GM19351 (cell line): ENCODE results near the gene FBXO28.
"Not testable (repeated sequence)": the region's sequence is repeated elsewhere in the genome, so short reads cannot be mapped to it uniquely, and the experiment has no call there.

Experiments used
- ATAC-seq: cut with Tn5 transposase; IDR thresholded peaks from one replicate; pipeline ENCODE4 v1.9.1; 2021; ENCODE audit warnings: mild to moderate bottlenecking, moderate library complexity; ENCODE audit not compliant: unreplicated experiment

The FBXO28 gene

DNA sequence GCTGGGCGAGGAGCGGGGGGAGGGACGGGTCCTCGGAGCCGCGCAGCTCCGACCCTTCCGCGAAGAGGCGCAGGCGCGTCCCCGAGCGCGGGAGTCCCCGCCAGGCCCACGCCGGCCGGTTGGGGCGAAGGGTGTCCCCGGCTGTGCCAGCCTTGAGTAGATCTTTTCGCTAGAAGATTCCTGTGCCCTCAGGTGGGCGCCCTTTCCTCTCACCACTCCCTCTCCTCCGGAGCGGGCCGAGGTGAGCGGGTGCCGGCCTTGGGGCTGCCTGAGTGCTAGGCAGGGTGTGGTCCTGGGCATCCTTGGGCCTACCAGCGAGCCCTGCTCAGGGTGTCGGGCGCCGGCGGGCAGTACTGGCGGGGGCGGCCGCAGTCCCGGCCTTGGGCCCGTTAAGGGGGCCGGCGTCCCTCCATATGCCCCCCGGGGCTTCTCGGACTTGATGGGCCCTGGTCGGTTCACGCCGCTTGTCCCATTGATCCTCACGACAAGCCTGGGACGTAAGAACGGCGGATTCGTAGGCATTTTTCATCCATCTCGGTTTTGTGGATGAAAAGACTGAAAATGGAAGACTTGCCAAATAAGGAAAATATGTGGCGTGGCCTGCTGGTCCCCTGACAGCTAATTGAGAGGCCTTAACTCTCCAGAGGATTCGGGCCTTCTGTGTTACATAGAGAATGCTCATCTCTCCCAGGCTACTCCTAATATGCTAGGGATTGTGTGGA is 69.8 kb downstream of the FBXO28 start:
- ATAC-seq, result peak; percentile 36

DNA sequence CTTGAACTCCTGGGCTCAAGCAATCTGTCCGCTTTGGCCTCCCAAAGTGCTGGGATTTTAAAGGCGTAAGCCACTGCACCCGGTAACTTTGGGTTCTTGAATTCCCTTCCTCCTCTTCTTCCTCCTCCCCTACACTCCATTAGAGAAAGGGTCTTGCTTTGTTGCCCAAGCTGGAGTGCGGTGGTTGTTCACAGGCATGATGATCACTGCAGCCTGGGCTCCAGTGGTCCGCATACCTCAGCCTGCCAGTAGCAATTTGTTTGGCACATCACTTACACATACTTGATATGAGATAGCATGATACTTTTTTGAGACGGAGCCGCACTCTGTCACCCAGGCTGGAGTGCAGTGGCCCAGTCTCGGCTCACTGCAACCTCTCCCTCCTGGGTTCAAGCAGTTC is 71.3 kb downstream of the FBXO28 start:
- no peak for ATAC-seq

DNA sequence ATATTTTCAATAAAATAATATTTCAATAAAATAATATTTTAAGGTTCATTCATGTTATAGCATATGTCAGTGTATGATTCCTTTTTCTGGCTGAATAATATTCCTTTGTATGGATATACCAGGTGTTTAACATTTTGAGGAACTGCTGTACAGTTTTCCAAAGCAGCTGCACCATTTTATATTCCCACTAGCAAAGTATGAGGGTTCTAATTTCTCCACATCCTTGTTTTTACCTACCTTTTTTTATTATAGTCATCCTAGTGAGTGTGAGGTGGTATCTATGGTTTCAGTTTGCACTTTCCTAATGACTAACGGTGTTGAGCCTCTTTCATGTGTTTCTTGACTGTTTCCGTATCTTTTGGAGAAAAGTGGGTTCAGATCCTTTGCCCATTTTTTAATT is 74.4 kb downstream of the FBXO28 start:
- no peak for ATAC-seq

- no peak for ATAC-seq
These were observed 75.7 kb downstream of the FBXO28 start for GRCh38 chr1:224189561-224189960.

- no peak for ATAC-seq
These were observed 78.3 kb downstream of the FBXO28 start for GRCh38 chr1:224192082-224192788.

GRCh38 chr1:224193319-224193966 is 79.5 kb downstream of the FBXO28 start:
- no peak for ATAC-seq

DNA sequence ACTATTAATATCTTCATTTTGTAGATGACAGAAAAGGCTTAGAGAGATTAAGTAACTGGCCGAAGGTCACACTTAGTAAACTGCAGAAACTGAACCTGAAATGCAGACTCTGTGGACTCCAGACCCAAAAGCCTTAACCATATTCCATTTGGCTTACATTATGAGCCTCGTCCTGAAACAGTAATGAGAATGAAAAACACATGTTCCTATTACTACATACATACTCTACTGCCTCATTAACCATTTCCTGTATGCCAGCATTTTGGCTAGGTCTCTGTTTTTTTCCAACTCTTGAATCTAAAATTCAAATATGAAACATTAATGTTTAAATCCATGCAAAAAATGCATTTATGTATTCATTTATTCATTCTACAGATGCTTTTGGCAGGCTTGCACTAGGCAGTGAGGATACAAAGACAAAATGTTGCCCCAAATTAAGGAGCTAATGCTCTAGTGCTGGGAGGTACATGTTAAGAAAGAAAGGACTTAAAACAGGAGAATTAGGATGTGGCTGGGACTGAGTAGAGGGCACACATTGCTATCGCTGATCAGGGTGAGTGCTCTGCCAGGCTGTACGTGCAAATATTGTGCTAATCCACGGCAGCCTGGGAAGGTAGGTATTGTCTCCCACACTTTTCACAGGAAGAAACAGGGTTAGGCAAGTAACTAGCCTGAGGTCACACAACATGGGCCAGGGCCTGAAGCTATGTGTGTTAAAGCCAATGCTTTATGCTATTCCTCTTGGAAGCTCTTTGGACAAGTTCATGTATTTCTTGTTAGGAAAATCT is 83.1 kb downstream of the FBXO28 start:
- ATAC-seq, result no peak

- ATAC-seq, result no peak
These were observed 84.7 kb downstream of the FBXO28 start for GRCh38 chr1:224198572-224198971.

GRCh38 chr1:224199679-224200078 is 85.8 kb downstream of the FBXO28 start:
- no peak for ATAC-seq

DNA sequence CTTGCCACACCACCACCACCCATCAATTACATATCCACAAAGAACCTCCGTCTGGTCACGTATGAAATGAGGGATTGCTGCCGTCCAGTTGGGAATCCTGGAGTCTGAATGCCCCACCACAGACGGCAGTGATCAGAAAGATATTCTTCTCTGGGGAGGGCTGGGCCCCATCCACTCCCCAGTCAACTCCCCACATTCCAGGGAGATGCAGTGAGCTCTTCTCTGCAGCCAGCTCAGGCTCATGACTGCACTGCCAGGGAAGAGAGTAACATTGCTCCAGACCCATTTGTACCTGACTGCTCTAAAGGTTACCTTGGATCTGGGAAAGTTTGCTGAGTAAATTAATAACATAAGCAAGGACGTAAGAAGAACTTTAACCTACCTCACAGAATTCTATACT is 87.5 kb downstream of the FBXO28 start:
- no peak for ATAC-seq

- no peak for ATAC-seq
These were observed 87.9 kb downstream of the FBXO28 start for GRCh38 chr1:224201853-224202252.

DNA sequence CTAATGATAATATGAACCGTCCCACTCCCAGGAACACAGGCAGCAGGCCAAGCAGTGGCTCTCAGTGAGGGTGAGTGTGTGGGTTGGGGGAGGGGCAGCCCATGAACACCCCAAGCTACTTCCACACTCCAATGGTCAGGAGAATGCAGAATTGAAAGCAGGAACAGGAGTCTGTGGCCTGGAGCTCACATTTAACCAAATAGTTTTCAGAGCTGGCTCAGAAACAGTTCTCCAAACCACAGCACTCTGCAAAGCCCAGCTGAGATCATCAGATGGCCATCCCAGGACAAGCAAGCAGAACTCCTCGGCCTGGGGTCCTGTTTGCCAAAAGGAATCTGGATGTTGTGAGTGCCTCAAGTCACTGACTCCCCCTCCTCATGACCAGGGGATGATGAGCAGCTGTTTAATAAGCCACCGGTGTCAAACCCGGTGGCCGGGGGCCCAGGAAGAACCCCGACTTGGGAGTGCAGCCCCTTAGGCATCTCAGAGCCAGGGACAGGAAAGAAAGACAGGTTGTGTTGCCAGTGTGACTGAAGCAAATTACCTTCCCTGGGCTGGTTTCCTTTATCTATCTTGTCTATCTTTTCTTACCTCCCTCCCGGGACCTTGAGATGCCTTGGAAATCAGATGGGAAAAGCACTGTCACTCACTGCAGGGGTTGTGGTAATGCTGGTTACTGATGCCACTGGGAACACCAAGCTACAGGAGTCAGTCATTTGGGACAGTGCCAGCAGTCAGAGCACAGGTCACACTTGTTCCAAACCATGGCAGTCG is 89.5 kb downstream of the FBXO28 start:
- ATAC-seq, result peak; percentile 66

DNA sequence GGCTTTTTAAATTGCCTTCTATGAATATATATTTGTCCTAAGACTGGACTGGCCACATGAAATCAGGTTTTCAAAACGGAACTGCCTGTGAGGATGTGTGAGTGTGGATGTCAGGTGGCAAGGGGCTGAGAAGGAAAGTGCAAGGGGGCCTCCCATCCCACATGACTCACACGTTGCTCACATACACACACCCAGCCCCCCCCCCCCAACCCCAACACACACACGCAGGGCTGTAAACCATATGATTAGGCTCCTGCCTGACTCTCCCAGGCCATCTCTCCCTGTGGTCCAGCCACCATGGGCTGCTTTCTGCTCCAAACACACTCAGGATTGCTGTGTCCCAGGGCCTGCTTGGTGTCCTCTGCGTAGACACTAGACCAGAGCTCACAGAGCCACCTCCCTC is 91.5 kb downstream of the FBXO28 start:
- no peak for ATAC-seq

DNA sequence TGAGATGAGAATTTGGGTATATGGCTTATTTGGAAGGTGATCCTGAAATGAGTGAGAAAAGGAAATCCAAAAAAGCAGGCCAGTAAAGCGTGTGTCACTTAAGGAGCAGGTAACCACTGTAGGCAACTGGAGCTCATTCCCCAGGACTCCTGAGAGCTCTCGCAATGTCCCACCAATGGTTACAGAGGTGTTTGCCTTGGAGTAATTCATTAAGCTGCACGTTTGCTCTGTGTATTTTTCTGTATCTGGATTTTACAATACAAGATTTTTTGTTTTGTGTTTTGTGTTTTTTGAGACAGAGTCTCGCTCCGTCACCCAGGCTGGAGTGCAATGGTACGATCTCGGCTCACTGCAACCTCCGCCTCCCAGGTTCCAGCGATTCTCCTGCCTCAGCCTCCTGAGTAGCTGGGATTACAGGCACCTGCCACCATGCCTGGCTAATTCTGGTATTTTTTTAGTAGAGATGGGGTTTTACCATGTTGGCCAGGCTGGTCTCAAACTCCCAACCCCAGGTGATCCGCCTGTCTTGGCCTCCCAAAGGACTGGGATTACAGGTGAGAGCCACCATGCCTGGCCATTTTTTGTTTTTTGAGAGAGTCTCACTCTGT is 92.1 kb downstream of the FBXO28 start:
- ATAC-seq, result not testable (repeated sequence)

DNA sequence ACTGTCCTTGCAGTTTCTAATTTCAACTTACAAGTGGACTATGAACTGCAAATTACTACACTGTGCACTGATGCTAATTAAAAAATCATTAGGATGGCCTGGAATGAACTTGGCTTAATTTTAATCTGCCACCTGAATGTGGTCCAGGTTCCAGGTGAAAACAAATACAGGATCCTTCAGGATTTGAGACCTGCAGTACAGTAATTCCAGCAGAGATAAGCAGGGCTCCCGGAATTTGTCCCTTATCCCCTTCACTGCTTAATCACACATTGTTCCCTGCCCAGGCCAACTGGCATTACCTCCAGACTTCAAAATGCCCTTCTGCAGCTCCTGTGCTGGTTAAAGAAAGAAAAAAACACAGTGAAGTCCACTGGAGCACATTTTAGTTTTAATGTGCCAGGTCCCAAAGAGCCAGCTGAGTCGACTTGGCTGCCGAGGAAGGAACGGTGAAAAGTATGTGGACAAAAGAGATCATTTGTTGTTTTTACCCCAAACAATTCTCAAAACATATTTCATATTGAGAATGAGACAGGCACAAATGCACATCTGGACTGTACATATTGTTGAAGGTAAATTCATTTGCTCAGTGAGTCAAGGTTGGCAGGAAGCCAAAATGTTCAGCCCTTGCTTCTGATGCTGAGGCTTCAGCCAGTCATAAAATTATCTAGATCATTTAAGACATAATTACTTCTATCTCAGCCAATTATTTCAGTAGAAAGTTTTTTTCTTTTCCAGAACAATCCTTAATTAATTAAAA is 97.5 kb downstream of the FBXO28 start:
- ATAC-seq, result no peak
